H1 (cell line): ENCODE results near the gene MROH7. TPM values are rescaled to one million over a fixed set of nuclear protein-coding genes. Genes with fewer than 3 reads are reported as not detected.

Experiments
- CTCF ChIP-seq, 3 experiments: IDR thresholded peaks; 1 replicate in 2 of 3; 2 replicates in 1 of 3; pipeline versions ENCODE4 v1.5.1 to v1.6.1; 2011; ENCODE audit warnings: low read length in 3 of 3, mild to moderate bottlenecking in 3 of 3, inconsistent platforms in 2 of 3, low read depth in 1 of 3, moderate library complexity in 1 of 3; ENCODE audit not compliant: insufficient read depth in 1 of 3; ENCODE audit errors: control extremely low read depth in 1 of 3
- JUND ChIP-seq: IDR thresholded peaks from 2 replicates; pipeline ENCODE4 v1.6.1; 2011; ENCODE audit warnings: mild to moderate bottlenecking, improper control_type of control experiment, low read length
- POLR2A ChIP-seq, 2 experiments: IDR thresholded peaks; 1 replicate in 1 of 2; 2 replicates in 1 of 2; pipeline ENCODE4 v1.6.1; 2011; ENCODE audit warnings: low read depth in 2 of 2, low read length in 2 of 2, mild to moderate bottlenecking in 2 of 2; ENCODE audit errors: control extremely low read depth in 1 of 2
- RBBP5 ChIP-seq: IDR thresholded peaks from 2 replicates; pipeline ENCODE4 v1.7.1; 2012; ENCODE audit warnings: low read depth, mild to moderate bottlenecking, inconsistent platforms, low read length, moderate library complexity, borderline replicate concordance
- TAF1 ChIP-seq: IDR thresholded peaks from 2 replicates; pipeline ENCODE4 v1.6.1; 2011; ENCODE audit warnings: mild to moderate bottlenecking, low read depth, low read length
- polyA plus RNA-seq, 7 experiments: library from polyadenylated mRNA; depleted of rRNA in 3 of 7; stranded (reverse) in 5 of 7; unstranded in 2 of 7; fragments of >200 nt in 5 of 7; fragments of 200-250 nt in 2 of 7; gene quantifications; 1 replicate in 5 of 7; 2 replicates in 1 of 7; 4 replicates in 1 of 7; pipeline versions ENCODE4 v1.2.1 to v1.2.3, GENCODE V29; 2011 to 2013; ENCODE audit warnings: missing spikeins in 2 of 7, mixed read lengths in 2 of 7
- total RNA-seq: library from RNA; stranded (reverse); fragmentation: NEBNext Ultra II Directional; extraction: Animal tissue kit (Norgen Biotek cat#: 25700); gene quantifications from 2 replicates; pipeline ENCODE4 v1.2.1, GENCODE V29; 2021

MROH7 gene
- total and polyA plus RNA-seq, 2 of the 8 experiments (the other 6 are each of a cell fraction or from before 2014, with no cell fraction given) = 0.07 to 0.20 TPM

- TF ChIP-seq CTCF (IDR thresholded peaks at IDR 0.05; ENCODE audit: control extremely low read depth in 1 of 3, insufficient read depth in 1 of 3, low read depth in 1 of 3, low read length in 3 of 3) (no peak), TAF1 (no peak), JUND (no peak), POLR2A (IDR thresholded peaks at IDR 0.05; ENCODE audit: control extremely low read depth in 1 of 2, low read depth in 2 of 2, low read length in 2 of 2) (no peak), RBBP5 (no peak)
Measured at GRCh38 chr1:54706419-54706818, 64.8 kb downstream of the MROH7 start (continued).
